MCF 10A (cell line): ENCODE results near the gene TGFB1. TPM values are rescaled to one million over a fixed set of nuclear protein-coding genes. Genes with fewer than 3 reads are reported as not detected.

ENCODE experiments used
- BruUV-seq: library from RNA; stranded (reverse); fragments of 400-500 nt; replicated peaks from 2 replicates; lab custom pipeline; 2021; lab: Mats Ljungman, UMichigan
- CTCF ChIA-PET: fragments of 300-600 bp; sonication (Branson Sonifier 250); formaldehyde crosslinking; extraction: SDS; loops from one replicate; lab custom pipeline; 2021; ENCODE audit warnings: antibody characterized with exemption, inconsistent platforms; lab: Yijun Ruan, JAX
- POLR2A ChIA-PET: fragments of 300-600, 350-650 bp; sonication (Branson Sonifier 250); formaldehyde crosslinking; extraction: SDS; loops from one replicate; lab custom pipeline; 2020; ENCODE audit warnings: antibody characterized with exemption, inconsistent platforms; lab: Yijun Ruan, JAX
- DNase-seq: peaks from one replicate; pipeline ENCODE4 v3.0.0-alpha.2; 2018; ENCODE audit not compliant: unreplicated experiment
- H3K27ac Mint-ChIP-seq: one replicate; pipeline ENCODE4 v1.8.0; 2022; ENCODE audit warnings: mild to moderate bottlenecking, low read depth, mixed read lengths; ENCODE audit not compliant: unreplicated experiment
- H3K27me3 Mint-ChIP-seq: one replicate; pipeline ENCODE4 v1.8.0; 2022; ENCODE audit warnings: mixed read lengths; ENCODE audit not compliant: insufficient read depth, unreplicated experiment
- H3K36me3 Mint-ChIP-seq: one replicate; pipeline ENCODE4 v1.8.0; 2022; ENCODE audit warnings: mild to moderate bottlenecking, moderate library complexity, mixed read lengths; ENCODE audit not compliant: insufficient read depth, unreplicated experiment
- H3K4me1 Mint-ChIP-seq: one replicate; pipeline ENCODE4 v1.8.0; 2022; ENCODE audit warnings: mixed read lengths; ENCODE audit not compliant: insufficient read depth, unreplicated experiment
- H3K4me3 Mint-ChIP-seq: one replicate; pipeline ENCODE4 v1.8.0; 2022; ENCODE audit warnings: mild to moderate bottlenecking, moderate library complexity, mixed read lengths; ENCODE audit not compliant: unreplicated experiment
- H3K9me3 Mint-ChIP-seq: one replicate; pipeline ENCODE4 v1.8.0; 2022; ENCODE audit warnings: mixed read lengths; ENCODE audit not compliant: unreplicated experiment
- CTCF ChIP-seq: fragments of 200-600 bp; IDR thresholded peaks from one replicate; pipeline ENCODE4 v1.8.0; 2022; ENCODE audit warnings: antibody characterized with exemption, mild to moderate bottlenecking; ENCODE audit not compliant: unreplicated experiment
- intact Hi-C: fragments of 100-400 bp; cut with micrococcal nuclease; formaldehyde crosslinking; loops from 2 replicates; pipeline ENCODE4 v1.14.1; 2022
- total RNA-seq: library from RNA; stranded (reverse); gene quantifications from 2 replicates; pipeline ENCODE4 v1.2.3, GENCODE V29; 2022

TGFB1 gene
- total RNA-seq, 1 experiment from 2014 or later, result 27.8 TPM

DNA sequence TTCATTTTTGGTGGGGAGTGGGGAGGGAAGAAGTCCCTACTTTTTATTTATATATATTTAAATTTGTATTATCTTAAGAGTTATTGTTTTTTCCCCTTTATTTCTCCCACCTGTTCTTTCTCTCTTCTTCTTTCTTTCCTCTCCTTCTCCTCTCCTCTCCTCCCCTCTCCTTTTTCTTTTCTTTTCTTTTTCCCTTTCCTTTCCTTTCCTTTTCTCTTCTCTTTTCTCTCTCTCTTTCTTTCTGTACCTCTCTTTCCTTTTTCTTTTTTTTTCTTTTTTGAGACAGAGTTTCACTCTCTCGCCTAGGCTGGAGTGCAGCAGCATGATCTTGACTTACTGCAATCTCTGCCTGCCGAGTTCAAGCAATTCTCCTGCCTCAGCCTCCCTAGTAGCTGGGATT lies 45.8 kb upstream of the TGFB1 start:
- H3K36me3 Mint-ChIP-seq, result peaks cover 16% of the 10 kb centered on the region
- peak overlapping the region; percentile 62 for H3K4me3 Mint-ChIP-seq
- no TSS peak for BruUV-seq
- POLR2A ChIA-PET, result interaction anchor here (0.7 to 2.6 kb wide), 4 partner anchors 10 to 103 kb away, joined by 3 to 19 read pairs (median 10); partner anchors contain the start of gene B9D2
- H3K27me3 Mint-ChIP-seq, result no peaks in the 10 kb centered on the region
- H3K27ac Mint-ChIP-seq, result no peak overlapping the region
- H3K9me3 Mint-ChIP-seq, result no peaks in the 10 kb centered on the region
- CTCF ChIA-PET, result interaction anchor here (0.7 kb wide), 1 partner anchor 10 kb away, joined by 3 read pairs; no protein-coding TSS in a partner anchor
- DNase-seq, result no peak
- no peak for TF ChIP-seq CTCF
- intact Hi-C loops, result loop anchor here (5.0 kb wide), 1 partner anchor 47 kb away; the partner anchor contains the start of gene TGFB1
- peaks cover 25% of the 10 kb centered on the region for H3K4me1 Mint-ChIP-seq

DNA sequence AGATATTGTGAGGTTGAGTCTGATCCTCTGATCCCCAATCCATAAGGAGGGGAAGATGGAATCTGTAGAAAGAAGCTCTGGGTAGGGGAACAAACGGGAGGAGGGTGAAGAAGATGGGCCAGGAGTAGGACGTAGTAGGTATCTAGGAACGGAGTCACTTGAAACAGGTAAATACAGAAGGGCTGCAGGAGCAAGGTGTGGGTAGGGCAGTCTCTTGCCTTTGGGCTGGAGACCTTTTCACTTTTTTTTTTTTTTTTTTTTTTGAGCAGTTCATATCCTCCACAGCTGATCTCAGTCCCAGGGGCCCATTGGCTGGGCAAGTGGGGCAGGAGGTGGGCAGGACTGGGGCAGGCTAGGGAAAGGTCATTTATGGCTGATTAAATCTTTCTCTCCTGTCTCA lies 45.4 kb upstream of the TGFB1 start:
- ChIA-PET POLR2A (interaction anchor here (1.6 to 2.6 kb wide), 4 partner anchors 10 to 72 kb away, joined by 8 to 19 read pairs (median 12); partner anchors contain the start of genes B9D2 and DMAC2), CTCF (interaction anchor here (1.0 kb wide), 1 partner anchor 32 kb away, joined by 3 read pairs; no protein-coding TSS in a partner anchor)
- intact Hi-C loops, result loop anchor here (5.0 kb wide), 1 partner anchor 47 kb away; the partner anchor contains the start of gene TGFB1
- Mint-ChIP-seq H3K4me3 (peak overlapping the region; percentile 99), H3K27ac (peak overlapping the region; percentile 99), H3K36me3 (peaks cover 17% of the 10 kb centered on the region), H3K9me3 (no peaks in the 10 kb centered on the region), H3K27me3 (no peaks in the 10 kb centered on the region), H3K4me1 (peaks cover 25% of the 10 kb centered on the region)
- no peak for DNase-seq
- no peak for TF ChIP-seq CTCF
- no TSS peak for BruUV-seq

- Mint-ChIP-seq H3K27me3 (no peaks in the 10 kb centered on the region), H3K4me1 (peaks cover 25% of the 10 kb centered on the region), H3K9me3 (no peaks in the 10 kb centered on the region), H3K4me3 (peak overlapping the region; percentile 99), H3K36me3 (peaks cover 22% of the 10 kb centered on the region), H3K27ac (peak overlapping the region; percentile 99)
- BruUV-seq, result no TSS peak
- no peak for DNase-seq
- no peak for TF ChIP-seq CTCF
- ChIA-PET POLR2A (interaction anchor here (0.9 to 2.6 kb wide), 6 partner anchors 11 to 88 kb away, joined by 3 to 19 read pairs (median 10); partner anchors contain the start of genes B9D2 and DMAC2), CTCF (interaction anchor here (0.6 to 1.0 kb wide), 2 partner anchors 32 to 86 kb away, joined by 3 read pairs; no protein-coding TSS in a partner anchor)
- intact Hi-C loops, result loop anchor here (5.0 kb wide), 1 partner anchor 46 kb away; the partner anchor contains the start of gene TGFB1
Observed at GRCh38 chr19:41398598-41398997, 44.9 kb upstream of the TGFB1 start.

DNA sequence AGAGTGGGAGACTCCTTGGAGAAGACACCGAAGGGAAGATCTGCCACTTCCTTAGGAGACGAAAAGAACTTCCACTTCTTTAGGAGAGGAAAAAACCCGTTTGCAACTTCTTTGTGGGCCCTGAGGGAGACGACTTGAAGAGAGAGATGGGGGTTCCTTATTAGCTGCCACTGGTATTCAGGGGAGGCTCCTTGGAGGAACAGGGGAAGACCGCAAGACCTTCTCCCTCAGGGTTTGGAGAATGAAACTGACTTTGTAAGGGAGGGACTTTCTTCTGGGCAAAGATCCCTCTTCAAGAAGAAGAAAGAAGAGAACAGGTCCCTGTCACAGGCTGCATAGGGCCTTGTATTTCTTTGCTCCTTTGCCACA lies 44.3 kb upstream of the TGFB1 start:
- intact Hi-C loops, result loop anchor here (5.0 kb wide), 1 partner anchor 46 kb away; the partner anchor contains the start of gene TGFB1
- Mint-ChIP-seq H3K4me3 (peak overlapping the region; percentile 99), H3K9me3 (no peaks in the 10 kb centered on the region), H3K27ac (peak overlapping the region; percentile 99), H3K36me3 (peaks cover 24% of the 10 kb centered on the region), H3K4me1 (peaks cover 25% of the 10 kb centered on the region), H3K27me3 (no peaks in the 10 kb centered on the region)
- no peak for TF ChIP-seq CTCF
- ChIA-PET POLR2A (interaction anchor here (0.9 to 2.6 kb wide), 6 partner anchors 11 to 88 kb away, joined by 3 to 19 read pairs (median 10); partner anchors contain the start of genes B9D2 and DMAC2), CTCF (interaction anchor here (0.6 to 1.0 kb wide), 2 partner anchors 33 to 86 kb away, joined by 3 read pairs; no protein-coding TSS in a partner anchor)
- DNase-seq, result no peak
- BruUV-seq, result no TSS peak
